Stomach (tissue), 9 donors: ENCODE measurements around the gene CLTCL1. TPM values are rescaled to one million over a fixed set of nuclear protein-coding genes. Genes with fewer than 3 reads are reported as not detected.

Experiments used
- DNase-seq, 2 donors: peaks; one replicate each; pipeline versions ENCODE4 v3.0.0 to v3.0.0-alpha.2; 2013 to 2019
- H3K27ac ChIP-seq, 5 donors: fragments of 200-600 bp in 4 of 5; sonication (generic) in 4 of 5; one replicate each; pipeline ENCODE4 v1.5.1; 2013 to 2019; ENCODE audit warnings: mild to moderate bottlenecking in 1 of 5, moderate library complexity in 1 of 5
- H3K27me3 ChIP-seq, 3 donors: fragments of 200-600 bp; sonication (generic); one replicate each; pipeline ENCODE4 v1.5.1; 2017 to 2019; ENCODE audit warnings: mixed run types in 1 of 3
- H3K36me3 ChIP-seq, 4 donors: fragments of 200-600 bp; sonication (generic); 1 replicate in 3 of 4; 2 replicates in 1 of 4; pipeline ENCODE4 v1.5.1; 2016 to 2019
- H3K4me1 ChIP-seq, 4 donors: fragments of 200-600 bp; sonication (generic); one replicate each; pipeline ENCODE4 v1.5.1; 2016 to 2019
- H3K4me3 ChIP-seq, 4 donors: fragments of 200-600 bp; sonication (generic) in 3 of 4; one replicate each; pipeline ENCODE4 v1.5.1; 2016 to 2019; ENCODE audit warnings: mild to moderate bottlenecking in 1 of 4
- H3K9me3 ChIP-seq, 4 donors: fragments of 200-600 bp; sonication (generic); one replicate each; pipeline ENCODE4 v1.5.1; 2016 to 2019
- CTCF ChIP-seq, 7 experiments: fragments of 450-650 bp in 4 of 7; fragments of 200-600 bp in 3 of 7; sonication (generic) in 3 of 7; IDR thresholded peaks; one replicate each; pipeline ENCODE4 v1.5.1; 2016 to 2019; ENCODE audit warnings: antibody characterized with exemption in 7 of 7, control low read depth in 2 of 7, mild to moderate bottlenecking in 1 of 7
- EP300 ChIP-seq: sonication (generic); formaldehyde crosslinking; IDR thresholded peaks from one replicate; pipeline ENCODE4 v1.6.1; 2017; ENCODE audit warnings: antibody characterized with exemption
- POLR2A ChIP-seq, 4 donors: fragments of 450-650 bp; IDR thresholded peaks; one replicate each; pipeline ENCODE4 v1.6.1; 2016; ENCODE audit warnings: antibody characterized with exemption in 4 of 4, control low read depth in 2 of 4, mild to moderate bottlenecking in 1 of 4, moderate library complexity in 1 of 4
- POLR2AphosphoS5 ChIP-seq, 3 donors: sonication (generic); formaldehyde crosslinking; IDR thresholded peaks; one replicate each; pipeline ENCODE4 v1.6.1; 2016; ENCODE audit warnings: antibody characterized with exemption in 3 of 3
- WGBS, 5 donors: extraction: QIAGEN DNeasy Blood & Tissue Kit in 3 of 5; methylation state at CpG; one replicate each; pipeline versions ENCODE4 v1.1.5 to v1.1.7; 2013 to 2018; 5-methylcytosine and 5-hydroxymethylcytosine counted together
- intact Hi-C: fragments of 100-400 bp; cut with DNase I; formaldehyde crosslinking; loops from one replicate; pipeline ENCODE4 v1.15.1; 2023; ENCODE audit warnings: low total_unique reads
- polyA plus RNA-seq, 3 donors: library from polyadenylated mRNA; stranded (reverse); fragments of 200-250 nt; gene quantifications; one replicate each; pipeline ENCODE4 v1.2.3, GENCODE V29; 2013
- total RNA-seq, 5 donors: library from RNA; depleted of rRNA; stranded (reverse); fragments of >200 nt; gene quantifications; one replicate each; pipeline versions ENCODE4 v1.1.0 to v1.2.3, GENCODE V29; 2014 to 2016
- donor health status: healthy with polysubstance abuse.
- donor health status: Bipolar disorder and iron deficiency.
- donor health status: healthy.

The CLTCL1 gene
- total and polyA plus RNA-seq, 8 donors = 3.0 to 10.1 (median 4.7) TPM

GRCh38 chr22:19180740-19181410 lies 110.6 kb downstream of the CLTCL1 start:
- WGBS, 5 donors = 86 to 91% (median 89%) methylated on average over 10 to 11 of the region's 11 CpGs
- H3K36me3 ChIP-seq = no peaks in the 10 kb centered on the region
- no peak overlapping the region for H3K4me3 ChIP-seq
- H3K4me1 ChIP-seq = peaks cover 21 to 33% (median 30%) of the 10 kb centered on the region in 4 donors
- intact Hi-C loops = loop anchor here (10.0 kb wide), 1 partner anchor 274 kb away; no protein-coding TSS in a partner anchor
- H3K27ac ChIP-seq = no peak overlapping the region
- DNase-seq = no peak
- TF ChIP-seq EP300 = no peak
- TF ChIP-seq POLR2AphosphoS5 (IDR thresholded peaks at IDR 0.05) = no peak
- TF ChIP-seq CTCF (IDR thresholded peaks at IDR 0.05) = no peak
- TF ChIP-seq POLR2A (IDR thresholded peaks at IDR 0.05) = no peak
- no peaks in the 10 kb centered on the region for H3K9me3 ChIP-seq
- no peaks in the 10 kb centered on the region for H3K27me3 ChIP-seq

DNA sequence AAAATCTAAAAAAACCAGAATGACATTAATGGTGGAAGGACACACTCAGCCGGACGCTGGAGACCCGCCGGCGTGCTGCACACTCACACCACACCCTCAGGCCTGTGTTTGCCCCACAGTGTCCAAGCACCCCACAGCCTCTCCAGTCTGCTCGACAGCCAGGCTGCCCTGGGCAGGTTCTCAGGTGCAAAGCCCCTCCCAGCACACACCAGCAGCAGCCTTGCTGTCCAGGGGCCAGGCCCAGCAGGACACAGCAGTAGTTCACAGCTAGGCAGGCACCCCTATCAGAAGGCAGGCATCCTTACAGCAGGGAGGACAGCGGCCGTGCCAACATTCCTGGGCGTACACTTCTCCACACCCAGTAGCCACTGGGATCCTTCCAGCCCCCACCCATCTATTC lies 111.3 kb downstream of the CLTCL1 start:
- WGBS, 5 donors = 86 to 91% (median 88%) methylated on average over 6 to 9 of the region's 9 CpGs
- peaks cover 0 to 4% (median 2%) of the 10 kb centered on the region in 4 donors for H3K36me3 ChIP-seq
- intact Hi-C loops = loop anchor here (10.0 kb wide), 1 partner anchor 275 kb away; no protein-coding TSS in a partner anchor
- H3K4me3 ChIP-seq = no peak overlapping the region
- no peak for DNase-seq
- H3K27ac ChIP-seq = peak overlapping the region in 2 of 5 donors; percentile 93 to 94
- H3K4me1 ChIP-seq = peaks cover 27 to 39% (median 36%) of the 10 kb centered on the region in 4 donors
- no peaks in the 10 kb centered on the region for H3K9me3 ChIP-seq
- no peaks in the 10 kb centered on the region for H3K27me3 ChIP-seq
- TF ChIP-seq EP300 (no peak), POLR2AphosphoS5 (IDR thresholded peaks at IDR 0.05) (no peak), CTCF (IDR thresholded peaks at IDR 0.05) (no peak), POLR2A (IDR thresholded peaks at IDR 0.05) (no peak)

GRCh38 chr22:19179497-19180048 lies 111.9 kb downstream of the CLTCL1 start:
- H3K4me1 ChIP-seq = peaks cover 33 to 46% (median 42%) of the 10 kb centered on the region in 4 donors
- H3K27ac ChIP-seq = peak overlapping the region; percentile 92 to 98 (median 94)
- H3K4me3 ChIP-seq = peak overlapping the region; percentile 91 to 96 (median 94)
- peak; percentile 80 to 94 for DNase-seq
- no peaks in the 10 kb centered on the region for H3K9me3 ChIP-seq
- WGBS, 5 donors = 17 to 34% (median 27%) methylated on average over 12 to 15 of the region's 15 CpGs
- TF ChIP-seq EP300 (no peak), POLR2AphosphoS5 (IDR thresholded peaks at IDR 0.05) (peak in 1 of 3 donors; percentile 42), CTCF (IDR thresholded peaks at IDR 0.05) (peak in 5 of 7 experiments; percentile 41 to 70 (median 62)), POLR2A (IDR thresholded peaks at IDR 0.05) (no peak)
- H3K27me3 ChIP-seq = no peaks in the 10 kb centered on the region
- intact Hi-C loops = loop anchor here (10.0 kb wide), 1 partner anchor 275 kb away; no protein-coding TSS in a partner anchor
- H3K36me3 ChIP-seq = peaks cover 0 to 4% (median 2%) of the 10 kb centered on the region in 4 donors

GRCh38 chr22:19178657-19179496 lies 112.6 kb downstream of the CLTCL1 start, which contains the start of gene SLC25A1:
SLC25A1 (minus strand) TSS chr22:19178736; CDS start chr22:19178673, 63 bp downstream.
- no peaks in the 10 kb centered on the region for H3K9me3 ChIP-seq
- H3K4me3 ChIP-seq = peak within 1 kb of the TSS; percentile 91 to 96 (median 94)
- no peaks in the 10 kb centered on the region for H3K27me3 ChIP-seq
- intact Hi-C loops = no loop called here
- peaks cover 0 to 4% (median 2%) of the 10 kb centered on the region in 4 donors for H3K36me3 ChIP-seq
- 0 to 2% (median 1%) methylated on average over 9 to 86 of the region's 86 CpGs for WGBS, 5 donors
- H3K4me1 ChIP-seq = peaks cover 40 to 53% (median 49%) of the 10 kb centered on the region in 4 donors
- peak within 1 kb of the TSS; percentile 92 to 98 (median 94) for H3K27ac ChIP-seq
- DNase-seq = peak; percentile 97
- peak; percentile 1 to 45 (median 45) for TF ChIP-seq POLR2AphosphoS5 (IDR thresholded peaks at IDR 0.05)
- no peak for TF ChIP-seq CTCF (IDR thresholded peaks at IDR 0.05)
